CD4-positive, alpha-beta T cell (primary cell): ENCODE results near the gene PAPPA. TPM values are rescaled to one million over a fixed set of nuclear protein-coding genes. Genes with fewer than 3 reads are reported as not detected.

Experiments used
- ATAC-seq: fragments of 200-7000 bp; cut with Tn5 transposase; one replicate; pipeline ENCODE4 v1.10.0; 2022; ENCODE audit warnings: mild to moderate bottlenecking; ENCODE audit not compliant: poor library complexity
- CTCF ChIA-PET: fragments of 350-600 bp; sonication (Branson Sonifier 250); formaldehyde crosslinking; loops from one replicate; lab custom pipeline; 2021; ENCODE audit warnings: antibody characterized with exemption, inconsistent platforms; lab: Charles Lee
- POLR2A ChIA-PET: fragments of 350-600 bp; sonication (Branson Sonifier 250); formaldehyde crosslinking; loops from one replicate; lab custom pipeline; 2021; ENCODE audit warnings: antibody characterized with exemption, inconsistent platforms; lab: Charles Lee
- DNase-seq, 14 experiments: peaks; one replicate each; pipeline ENCODE4 v3.0.0-alpha.2; 2013 to 2020; ENCODE audit warnings: mixed read lengths in 2 of 14
- H3K27ac ChIP-seq, 2 donors: one replicate each; pipeline versions ENCODE4 v1.5.1 to v1.7.0; 2013; ENCODE audit warnings: low read length in 2 of 2, low read depth in 1 of 2, mild to moderate bottlenecking in 1 of 2
- H3K27me3 ChIP-seq, 2 experiments: 1 replicate in 1 of 2; 2 replicates in 1 of 2; pipeline versions ENCODE4 v1.6.1 to v1.7.0; 2013; ENCODE audit warnings: low read length in 2 of 2, control low read depth in 1 of 2, mild to moderate bottlenecking in 1 of 2, moderate library complexity in 1 of 2; ENCODE audit not compliant: insufficient read depth in 2 of 2, control insufficient read depth in 1 of 2
- H3K36me3 ChIP-seq: one replicate; pipeline ENCODE4 v1.6.1; 2013; ENCODE audit warnings: low read length, control low read depth; ENCODE audit not compliant: insufficient read depth
- H3K4me1 ChIP-seq: one replicate; pipeline ENCODE4 v1.6.1; 2013; ENCODE audit warnings: low read length, control low read depth; ENCODE audit not compliant: insufficient read depth
- H3K4me3 ChIP-seq: one replicate; pipeline ENCODE4 v1.5.1; 2013; ENCODE audit warnings: mild to moderate bottlenecking, low read length, moderate library complexity
- H3K9me3 ChIP-seq, 2 experiments: 1 replicate in 1 of 2; 2 replicates in 1 of 2; pipeline versions ENCODE4 v1.6.1 to v1.7.0; 2013; ENCODE audit warnings: low read length in 2 of 2, mild to moderate bottlenecking in 2 of 2, control low read depth in 1 of 2, moderate library complexity in 1 of 2; ENCODE audit not compliant: control insufficient read depth in 1 of 2, insufficient read depth in 1 of 2
- H3K27ac Mint-ChIP-seq: one replicate; pipeline ENCODE4 v1.8.0; 2020; ENCODE audit warnings: mixed read lengths
- H3K27me3 Mint-ChIP-seq: one replicate; pipeline ENCODE4 v1.8.0; 2021; ENCODE audit warnings: mixed read lengths
- H3K36me3 Mint-ChIP-seq: one replicate; pipeline ENCODE4 v1.8.0; 2021; ENCODE audit warnings: low read depth, mixed read lengths
- H3K4me1 Mint-ChIP-seq: one replicate; pipeline ENCODE4 v1.8.0; 2021; ENCODE audit warnings: low read depth, mixed read lengths
- H3K4me3 Mint-ChIP-seq: one replicate; pipeline ENCODE4 v1.8.0; 2020; ENCODE audit warnings: mild to moderate bottlenecking, mixed read lengths
- H3K9me3 Mint-ChIP-seq: one replicate; pipeline ENCODE4 v1.8.0; 2020; ENCODE audit warnings: mixed read lengths
- intact Hi-C, 2 experiments: fragments of 100-400 bp; cut with DNase I in 1 of 2; cut with micrococcal nuclease in 1 of 2; formaldehyde crosslinking; loops; one replicate each; pipeline versions ENCODE4 v1.15.1 to v1.9.0; 2023 to 2025; cut with DNase I, micrococcal nuclease
- total RNA-seq, 174 experiments: library from RNA in 2 of 174; stranded (reverse) in 2 of 174; gene quantifications; one replicate each; pipeline ENCODE4 v1.2.3 and lab custom pipeline; 2021 to 2026
- TF ChIP-seq, protein P1 (sequence below): fragments of 200-600 bp; IDR thresholded peaks from one replicate; pipeline ENCODE4 v1.8.0; 2022; ENCODE audit warnings: antibody characterized with exemption, mild to moderate bottlenecking

Gene PAPPA
- total RNA-seq, 2 experiments from 2014 or later, result 0.03 TPM; not detected in 1

DNA sequence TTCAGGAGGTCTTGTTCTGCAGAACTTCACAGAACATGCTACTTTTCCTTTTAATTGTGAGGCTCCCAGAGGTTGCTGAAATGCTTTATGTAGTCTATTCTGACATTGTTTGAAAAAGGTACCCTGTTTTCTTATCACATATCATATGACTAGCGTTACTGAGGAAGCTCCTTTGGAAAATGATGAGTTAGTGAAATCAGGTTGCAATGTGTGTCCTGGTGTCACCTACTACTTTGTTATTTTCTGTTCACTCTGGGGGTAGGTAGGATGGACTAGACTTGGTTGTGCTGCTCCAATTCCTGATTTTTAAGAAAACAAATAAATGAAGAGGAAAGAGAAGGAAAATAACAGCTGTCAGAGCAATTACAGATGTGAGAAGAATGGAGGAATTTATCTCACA lies 93.7 kb downstream of the PAPPA start:
- no peaks in the 10 kb centered on the region for H3K36me3 Mint-ChIP-seq
- ATAC-seq (no peak), DNase-seq (no peak)
- H3K9me3 ChIP-seq, result peaks cover 0 to 4% of the 10 kb centered on the region in 2 experiments
- ChIA-PET POLR2A (no interaction called here), CTCF (no interaction called here)
- no peaks in the 10 kb centered on the region for H3K4me1 ChIP-seq
- H3K4me3 ChIP-seq, result no peak overlapping the region
- H3K27me3 ChIP-seq, result no peaks in the 10 kb centered on the region
- H3K4me3 Mint-ChIP-seq, result no peak overlapping the region
- no peaks in the 10 kb centered on the region for H3K9me3 Mint-ChIP-seq
- no peaks in the 10 kb centered on the region for H3K4me1 Mint-ChIP-seq
- TF ChIP-seq, protein P1, sequence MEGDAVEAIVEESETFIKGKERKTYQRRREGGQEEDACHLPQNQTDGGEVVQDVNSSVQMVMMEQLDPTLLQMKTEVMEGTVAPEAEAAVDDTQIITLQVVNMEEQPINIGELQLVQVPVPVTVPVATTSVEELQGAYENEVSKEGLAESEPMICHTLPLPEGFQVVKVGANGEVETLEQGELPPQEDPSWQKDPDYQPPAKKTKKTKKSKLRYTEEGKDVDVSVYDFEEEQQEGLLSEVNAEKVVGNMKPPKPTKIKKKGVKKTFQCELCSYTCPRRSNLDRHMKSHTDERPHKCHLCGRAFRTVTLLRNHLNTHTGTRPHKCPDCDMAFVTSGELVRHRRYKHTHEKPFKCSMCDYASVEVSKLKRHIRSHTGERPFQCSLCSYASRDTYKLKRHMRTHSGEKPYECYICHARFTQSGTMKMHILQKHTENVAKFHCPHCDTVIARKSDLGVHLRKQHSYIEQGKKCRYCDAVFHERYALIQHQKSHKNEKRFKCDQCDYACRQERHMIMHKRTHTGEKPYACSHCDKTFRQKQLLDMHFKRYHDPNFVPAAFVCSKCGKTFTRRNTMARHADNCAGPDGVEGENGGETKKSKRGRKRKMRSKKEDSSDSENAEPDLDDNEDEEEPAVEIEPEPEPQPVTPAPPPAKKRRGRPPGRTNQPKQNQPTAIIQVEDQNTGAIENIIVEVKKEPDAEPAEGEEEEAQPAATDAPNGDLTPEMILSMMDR, result no peak
- no peak overlapping the region for H3K27ac ChIP-seq
- no peak overlapping the region for H3K27ac Mint-ChIP-seq
- intact Hi-C loops, result no loop called here
- no peaks in the 10 kb centered on the region for H3K27me3 Mint-ChIP-seq
- no peaks in the 10 kb centered on the region for H3K36me3 ChIP-seq

DNA sequence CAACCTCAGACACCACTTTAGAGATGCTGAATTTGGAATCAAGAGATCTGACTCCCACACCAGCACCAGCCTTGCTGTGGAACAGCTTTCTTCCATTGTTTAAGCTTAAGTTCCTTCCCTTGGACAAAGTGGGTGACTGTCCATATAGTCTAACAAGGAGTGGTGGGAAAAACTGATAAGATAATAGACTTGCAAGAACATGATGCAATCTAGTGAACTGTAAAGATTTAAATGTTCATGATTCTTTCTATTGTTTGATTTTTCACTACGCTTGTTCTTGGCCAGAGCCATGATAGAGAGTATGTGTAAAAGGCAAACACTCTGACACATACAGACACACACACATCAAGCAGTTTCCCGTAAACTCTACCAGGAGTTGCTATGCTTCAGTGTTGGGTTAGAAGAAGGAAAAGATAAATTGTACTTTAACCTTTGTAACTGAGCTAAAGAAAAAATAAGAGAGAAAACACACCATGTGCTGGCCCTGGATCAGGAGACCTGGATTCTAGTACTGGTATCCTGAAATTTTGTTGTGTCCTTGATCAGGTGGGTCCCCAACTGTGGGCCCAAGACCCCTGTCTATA lies 94.3 kb downstream of the PAPPA start:
- Mint-ChIP-seq H3K4me1 (no peaks in the 10 kb centered on the region), H3K27me3 (no peaks in the 10 kb centered on the region), H3K4me3 (no peak overlapping the region), H3K9me3 (no peaks in the 10 kb centered on the region), H3K27ac (no peak overlapping the region), H3K36me3 (no peaks in the 10 kb centered on the region)
- no peak for ATAC-seq
- POLR2A ChIA-PET, result no interaction called here
- no peak for DNase-seq
- Histone ChIP-seq H3K4me3 (no peak overlapping the region), H3K27me3 (no peaks in the 10 kb centered on the region), H3K9me3 (peaks cover 0 to 4% of the 10 kb centered on the region in 2 experiments), H3K27ac (no peak overlapping the region), H3K36me3 (no peaks in the 10 kb centered on the region), H3K4me1 (no peaks in the 10 kb centered on the region)
- intact Hi-C loops, result no loop called here
- TF ChIP-seq, protein P1, result no peak
- CTCF ChIA-PET, result no interaction called here

DNA sequence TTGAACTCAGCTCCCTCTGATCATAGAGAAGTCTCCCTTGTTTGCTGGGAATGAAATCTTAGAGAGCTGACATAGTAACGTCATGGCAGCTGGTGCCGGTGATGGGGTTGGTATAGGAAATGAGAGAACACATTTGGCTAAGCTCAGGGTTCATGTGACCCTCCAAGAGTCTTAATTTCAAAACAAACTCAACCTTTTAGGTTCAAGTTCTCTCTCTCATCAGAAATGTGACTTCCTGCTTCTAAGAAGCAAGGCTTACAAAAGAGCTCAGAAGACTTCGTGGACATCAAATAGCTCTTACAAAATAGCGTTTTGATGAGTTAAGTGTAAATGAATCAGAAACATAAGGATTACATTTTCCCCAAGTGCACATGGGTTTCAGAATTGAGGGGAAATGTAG lies 97.3 kb downstream of the PAPPA start:
- Mint-ChIP-seq H3K9me3 (no peaks in the 10 kb centered on the region), H3K4me3 (no peak overlapping the region), H3K27me3 (no peaks in the 10 kb centered on the region), H3K36me3 (no peaks in the 10 kb centered on the region), H3K27ac (no peak overlapping the region), H3K4me1 (no peaks in the 10 kb centered on the region)
- ChIA-PET CTCF (no interaction called here), POLR2A (no interaction called here)
- Histone ChIP-seq H3K36me3 (no peaks in the 10 kb centered on the region), H3K27me3 (no peaks in the 10 kb centered on the region), H3K27ac (no peak overlapping the region), H3K4me3 (no peak overlapping the region), H3K4me1 (no peaks in the 10 kb centered on the region), H3K9me3 (peaks cover 0 to 4% of the 10 kb centered on the region in 2 experiments)
- TF ChIP-seq, protein P1, result no peak
- DNase-seq, result no peak
- intact Hi-C loops, result no loop called here
- ATAC-seq, result no peak
